SK-N-SH (cell line): ENCODE results near the gene SAP30BP. TPM values are rescaled to one million over a fixed set of nuclear protein-coding genes. Genes with fewer than 3 reads are reported as not detected.

Experiments used
- CTCF ChIA-PET: fragments of 300-600, 350-600 bp; formaldehyde crosslinking; extraction: SDS; loops from one replicate; lab custom pipeline; 2021; lab: Yijun Ruan, JAX
- POLR2A ChIA-PET: fragments of 350-600 bp; sonication (Branson Sonifier 250); formaldehyde crosslinking; extraction: SDS; loops from one replicate; lab custom pipeline; 2020; ENCODE audit warnings: antibody characterized with exemption, inconsistent platforms; lab: Yijun Ruan, JAX
- DNase-seq: peaks from one replicate; pipeline ENCODE4 v3.0.0; 2012
- H2AFZ ChIP-seq: fragments of 200-600 bp; sonication (generic); 2 replicates; pipeline ENCODE4 v1.8.1; 2016; ENCODE audit warnings: antibody characterized with exemption, mild to moderate bottlenecking, low read depth
- H3F3A ChIP-seq: fragments of 200-600 bp; sonication (generic); replicated peaks from 2 replicates; pipeline ENCODE3; 2016; ENCODE audit warnings: antibody characterized with exemption, mild to moderate bottlenecking; ENCODE audit not compliant: insufficient read depth
- H3K27ac ChIP-seq, 2 experiments: fragments of 200-500 bp in 1 of 2; fragments of 200-600 bp in 1 of 2; sonication (Bioruptor generic) in 1 of 2; sonication (generic), shearing (Covaris generic) in 1 of 2; 2 replicates each; pipeline versions ENCODE4 v1.5.1 to v1.6.1; 2014 to 2016; ENCODE audit warnings: low read depth in 2 of 2, inconsistent platforms in 1 of 2, low read length in 1 of 2, mild to moderate bottlenecking in 1 of 2, mixed read lengths in 1 of 2
- H3K27me3 ChIP-seq: fragments of 200-600 bp; sonication (generic), shearing (Covaris generic); 2 replicates; pipeline ENCODE4 v1.6.1; 2016; ENCODE audit warnings: mixed run types; ENCODE audit not compliant: insufficient read depth
- H3K36me3 ChIP-seq, 2 experiments: fragments of 200-500 bp in 1 of 2; fragments of 200-600 bp in 1 of 2; sonication (Bioruptor generic) in 1 of 2; sonication (generic) in 1 of 2; replicated peaks in 1 of 2; 2 replicates each; pipeline versions ENCODE3 to v1.5.1; 2014 to 2016; ENCODE audit warnings: low read length in 1 of 2, mild to moderate bottlenecking in 1 of 2; ENCODE audit not compliant: insufficient read depth in 2 of 2, control insufficient read depth in 1 of 2
- H3K4me1 ChIP-seq, 2 experiments: fragments of 200-500 bp in 1 of 2; fragments of 200-600 bp in 1 of 2; sonication (Bioruptor generic) in 1 of 2; sonication (generic), shearing (Covaris generic) in 1 of 2; 2 replicates each; pipeline versions ENCODE4 v1.5.1 to v1.6.1; 2014 to 2016; ENCODE audit warnings: low read depth in 1 of 2, low read length in 1 of 2, mixed run types in 1 of 2; ENCODE audit not compliant: insufficient read depth in 2 of 2, control insufficient read depth in 1 of 2
- H3K4me2 ChIP-seq: fragments of 200-600 bp; sonication (generic), shearing (Covaris generic); 2 replicates; pipeline ENCODE4 v1.6.1; 2017; ENCODE audit warnings: mixed run types
- H3K4me3 ChIP-seq, 2 experiments: fragments of 200-500 bp in 1 of 2; fragments of 200-600 bp in 1 of 2; sonication (Bioruptor generic) in 1 of 2; sonication (generic), shearing (Covaris generic) in 1 of 2; 2 replicates each; pipeline versions ENCODE4 v1.5.1 to v1.8.1; 2014 to 2016; ENCODE audit warnings: low read depth in 2 of 2, inconsistent platforms in 1 of 2, low read length in 1 of 2, mild to moderate bottlenecking in 1 of 2, mixed read lengths in 1 of 2, moderate library complexity in 1 of 2
- H3K79me2 ChIP-seq: fragments of 200-600 bp; sonication (generic); 2 replicates; pipeline ENCODE4 v1.8.1; 2017; ENCODE audit warnings: mild to moderate bottlenecking; ENCODE audit not compliant: insufficient read depth
- H3K9ac ChIP-seq: fragments of 200-600 bp; sonication (generic); 2 replicates; pipeline ENCODE4 v1.6.1; 2017; ENCODE audit warnings: mixed run types
- H3K9me2 ChIP-seq: fragments of 200-600 bp; sonication (generic); 2 replicates; pipeline ENCODE4 v1.6.1; 2017; ENCODE audit warnings: mixed run types
- H3K9me3 ChIP-seq: fragments of 200-600 bp; sonication (generic); 2 replicates; pipeline ENCODE4 v1.6.1; 2017; ENCODE audit warnings: mixed run types, mild to moderate bottlenecking, moderate library complexity
- H4K20me1 ChIP-seq: fragments of 200-600 bp; sonication (generic); 2 replicates; pipeline ENCODE4 v1.6.1; 2017; ENCODE audit warnings: mild to moderate bottlenecking, mixed run types; ENCODE audit not compliant: insufficient read depth
- ELF1 ChIP-seq: IDR thresholded peaks from 2 replicates; pipeline ENCODE4 v1.4.0; 2012
- EP300 ChIP-seq, 2 experiments: IDR thresholded peaks; 2 replicates each; pipeline versions ENCODE4 v1.4.0 to v1.6.1; 2012; ENCODE audit warnings: borderline replicate concordance in 1 of 2, low read depth in 1 of 2, low read length in 1 of 2
- EZH2phosphoT487 ChIP-seq: fragments of 200-600 bp; sonication (generic); IDR thresholded peaks from 2 replicates; pipeline ENCODE4 v1.6.1; 2017; ENCODE audit warnings: low read depth, mixed run types, mild to moderate bottlenecking, antibody characterized with exemption, moderate library complexity, borderline replicate concordance
- FOSL2 ChIP-seq: IDR thresholded peaks from 2 replicates; pipeline ENCODE4 v1.4.0; 2012; ENCODE audit warnings: low read depth, mild to moderate bottlenecking, moderate library complexity, borderline replicate concordance
- FOXM1 ChIP-seq: IDR thresholded peaks from 2 replicates; pipeline ENCODE4 v1.4.0; 2012; ENCODE audit warnings: low read depth, mild to moderate bottlenecking
- GABPA ChIP-seq: IDR thresholded peaks from 2 replicates; pipeline ENCODE4 v1.4.0; 2012; ENCODE audit warnings: low read depth, mild to moderate bottlenecking
- GATA2 ChIP-seq: sonication (generic); formaldehyde crosslinking; IDR thresholded peaks from 2 replicates; pipeline ENCODE4 v1.5.0; 2020; ENCODE audit warnings: mild to moderate bottlenecking, missing genetic modification reagents
- MAX ChIP-seq: IDR thresholded peaks from 2 replicates; pipeline ENCODE4 v1.4.0; 2012; ENCODE audit warnings: low read depth
- MXI1 ChIP-seq: IDR thresholded peaks from 2 replicates; pipeline ENCODE4 v1.6.1; 2012; ENCODE audit warnings: mild to moderate bottlenecking, low read depth, low read length, improper control_type of control experiment
- NFIC ChIP-seq: IDR thresholded peaks from 2 replicates; pipeline ENCODE4 v1.4.0; 2012; ENCODE audit warnings: borderline replicate concordance
- POLR2AphosphoS5 ChIP-seq: IDR thresholded peaks from 2 replicates; pipeline ENCODE4 v1.6.1; 2012; ENCODE audit warnings: low read depth, low read length
- RAD21 ChIP-seq: IDR thresholded peaks from 2 replicates; pipeline ENCODE4 v1.6.1; 2012; ENCODE audit warnings: mild to moderate bottlenecking, low read length
- RCOR1 ChIP-seq: fragments of 150-350 bp; IDR thresholded peaks from 2 replicates; pipeline ENCODE4 v1.6.1; 2017; ENCODE audit warnings: antibody characterized with exemption, low read length
- RFX5 ChIP-seq: IDR thresholded peaks from 2 replicates; pipeline ENCODE4 v1.6.1; 2012; ENCODE audit warnings: mild to moderate bottlenecking, improper control_type of control experiment, low read length
- SIN3A ChIP-seq: IDR thresholded peaks from 2 replicates; pipeline ENCODE4 v1.6.1; 2012; ENCODE audit warnings: low read depth, mild to moderate bottlenecking, low read length, moderate library complexity, borderline replicate concordance
- TAF1 ChIP-seq: IDR thresholded peaks from 2 replicates; pipeline ENCODE4 v1.6.1; 2012; ENCODE audit warnings: low read depth, mild to moderate bottlenecking, low read length, moderate library complexity, borderline replicate concordance
- TEAD4 ChIP-seq: IDR thresholded peaks from 2 replicates; pipeline ENCODE4 v1.4.0; 2012; ENCODE audit warnings: mild to moderate bottlenecking, borderline replicate concordance; ENCODE audit not compliant: insufficient read depth
- USF1 ChIP-seq: IDR thresholded peaks from 2 replicates; pipeline ENCODE4 v1.4.0; 2012; ENCODE audit warnings: low read depth, borderline replicate concordance
- USF2 ChIP-seq: fragments of 150-350 bp; IDR thresholded peaks from 2 replicates; pipeline ENCODE4 v1.6.1; 2017; ENCODE audit warnings: antibody characterized with exemption, low read length, low read depth, borderline replicate concordance
- WGBS: methylation state at CpG from one replicate; pipeline ENCODE4 v1.1.6; 2017; ENCODE audit warnings: low lambda C conversion rate; 5-methylcytosine and 5-hydroxymethylcytosine counted together
- polyA plus RNA-seq, 3 experiments: library from polyadenylated mRNA; depleted of rRNA; stranded (reverse); fragments of >200 nt; gene quantifications; 2 replicates each; pipeline ENCODE4 v1.2.3, GENCODE V29; 2012

Gene SAP30BP
- polyA plus RNA-seq, 1 of the 3 experiments (the other 2 are of a cell fraction): 158 TPM

- no peak overlapping the region for H3K4me2 ChIP-seq
- no peak for TF ChIP-seq SIN3A
- no peak for TF ChIP-seq USF2
- no peak for TF ChIP-seq FOSL2
- no peak for TF ChIP-seq RAD21
- no peak for TF ChIP-seq NFIC
- TF ChIP-seq FOXM1: no peak
- TF ChIP-seq MXI1: no peak
- TF ChIP-seq ELF1: no peak
- TF ChIP-seq RCOR1: no peak
- no peak for TF ChIP-seq POLR2AphosphoS5
- TF ChIP-seq RFX5: no peak
- no peak for TF ChIP-seq EZH2phosphoT487
- TF ChIP-seq GATA2: no peak
- CTCF ChIA-PET: interaction anchor here (0.6 to 31.7 kb wide), 6 partner anchors 11 to 1097 kb away, joined by 3 to 1370 read pairs (median 8); partner anchors contain the start of genes GALK1 and SMIM5
- no peaks in the 10 kb centered on the region for H3K79me2 ChIP-seq
- no peaks in the 10 kb centered on the region for H3F3A ChIP-seq
- H3K4me3 ChIP-seq: no peak overlapping the region
- POLR2A ChIA-PET: interaction anchor here (1.0 kb wide), 1 partner anchor 8 kb away, joined by 3 read pairs; no protein-coding TSS in a partner anchor
- H3K27me3 ChIP-seq: no peaks in the 10 kb centered on the region
- H3K9me2 ChIP-seq: no peaks in the 10 kb centered on the region
- no peak overlapping the region for H3K27ac ChIP-seq
- no peak overlapping the region for H2AFZ ChIP-seq
- H3K36me3 ChIP-seq: peaks cover 20 to 56% of the 10 kb centered on the region in 2 experiments
- no peaks in the 10 kb centered on the region; a peak in 1 of 4 replicates for H3K4me1 ChIP-seq
- no peaks in the 10 kb centered on the region for H3K9me3 ChIP-seq
- no peaks in the 10 kb centered on the region for H4K20me1 ChIP-seq
- 90% methylated on average over 6 of the region's 6 CpGs for WGBS
- DNase-seq: no peak
- H3K9ac ChIP-seq: no peak overlapping the region
These were observed 20.5 kb upstream of the SAP30BP start for GRCh38 chr17:75646638-75646992.

- POLR2A ChIA-PET: interaction anchor here (1.0 kb wide), 1 partner anchor 8 kb away, joined by 3 read pairs; no protein-coding TSS in a partner anchor
- Histone ChIP-seq H3K27ac (no peak overlapping the region; a peak in 1 of 4 replicates), H3K4me1 (no peaks in the 10 kb centered on the region; a peak in 1 of 4 replicates), H3F3A (no peaks in the 10 kb centered on the region), H3K4me2 (no peak overlapping the region), H2AFZ (no peak overlapping the region), H4K20me1 (no peaks in the 10 kb centered on the region), H3K9me2 (no peaks in the 10 kb centered on the region), H3K36me3 (peaks cover 23 to 53% of the 10 kb centered on the region in 2 experiments), H3K9me3 (no peaks in the 10 kb centered on the region), H3K27me3 (no peaks in the 10 kb centered on the region)
- CTCF ChIA-PET: interaction anchor here (1.6 to 31.7 kb wide), 5 partner anchors 11 to 104 kb away, joined by 4 to 1370 read pairs (median 8); partner anchors contain the start of genes GALK1 and SMIM5
- peak; percentile 25 for DNase-seq
- 87% methylated on average over 5 of the region's 7 CpGs for WGBS
- TF ChIP-seq RAD21 (no peak), EZH2phosphoT487 (no peak), GATA2 (no peak), USF2 (no peak), GABPA (no peak), TAF1 (no peak), ELF1 (no peak), RFX5 (no peak), MAX (no peak), TEAD4 (no peak), MXI1 (no peak), EP300 (IDR thresholded peaks at IDR 0.05; ENCODE audit: borderline replicate concordance in 1 of 2, low read depth in 1 of 2, low read length in 1 of 2) (no peak), USF1 (no peak), SIN3A (no peak), FOSL2 (no peak)
- TF ChIP-seq, all 33 proteins: peak for 0
- H3K9ac ChIP-seq: no peak overlapping the region
- no peak overlapping the region for H3K4me3 ChIP-seq
- H3K79me2 ChIP-seq: no peaks in the 10 kb centered on the region
These were observed 20.1 kb upstream of the SAP30BP start for GRCh38 chr17:75647061-75647460.
